OCI-LY1 (cell line): ENCODE measurements around the gene EPB41.
A peak's percentile ranks its signal among the peaks of the same experiment; 100 is the strongest.

Experiments
- H2AFZ ChIP-seq: fragments of 200-600 bp; sonication (generic), shearing (Covaris generic); 2 replicates; pipeline ENCODE4 v1.6.0; 2014; ENCODE audit warnings: antibody characterized with exemption, mild to moderate bottlenecking, low read length
- H3F3A ChIP-seq: fragments of 200-600 bp; sonication (generic), shearing (Covaris generic); 2 replicates; pipeline ENCODE4 v1.6.0; 2014; ENCODE audit warnings: mild to moderate bottlenecking, antibody characterized with exemption, low read length, moderate library complexity; ENCODE audit not compliant: insufficient read depth
- H3K27ac ChIP-seq: fragments of 200-600 bp; sonication (generic); 2 replicates; pipeline ENCODE4 v1.5.1; 2014; ENCODE audit warnings: low read length, mixed run types, mild to moderate bottlenecking, low read depth; ENCODE audit not compliant: poor library complexity, severe bottlenecking
- H3K27me3 ChIP-seq: fragments of 200-600 bp; sonication (generic); 2 replicates; pipeline ENCODE4 v1.6.0; 2014; ENCODE audit warnings: antibody characterized with exemption, mild to moderate bottlenecking, low read length, moderate library complexity; ENCODE audit not compliant: insufficient read depth
- H3K36me3 ChIP-seq: fragments of 200-600 bp; sonication (generic); 2 replicates; pipeline ENCODE4 v1.6.1; 2014; ENCODE audit warnings: mild to moderate bottlenecking, antibody characterized with exemption, low read length, moderate library complexity, mixed read lengths; ENCODE audit not compliant: insufficient read depth
- H3K4me1 ChIP-seq: fragments of 200-600 bp; sonication (generic); 2 replicates; pipeline ENCODE4 v1.5.1; 2014; ENCODE audit warnings: mild to moderate bottlenecking, low read length, moderate library complexity; ENCODE audit not compliant: insufficient read depth, severe bottlenecking
- H3K4me2 ChIP-seq: fragments of 200-600 bp; sonication (generic), shearing (Covaris generic); 2 replicates; pipeline ENCODE4 v1.6.1; 2014; ENCODE audit warnings: low read length
- H3K4me3 ChIP-seq: fragments of 200-600 bp; sonication (generic); 2 replicates; pipeline ENCODE4 v1.5.1; 2014; ENCODE audit warnings: low read length, low read depth, mild to moderate bottlenecking, mixed read lengths; ENCODE audit not compliant: poor library complexity, severe bottlenecking
- H3K79me2 ChIP-seq: fragments of 200-600 bp; shearing (Covaris generic); 2 replicates; pipeline ENCODE4 v1.6.1; 2016; ENCODE audit warnings: mixed run types, low read length, mixed read lengths; ENCODE audit not compliant: insufficient read depth
- H3K9ac ChIP-seq: fragments of 200-600 bp; sonication (generic), shearing (Covaris generic); 2 replicates; pipeline ENCODE4 v1.6.1; 2014; ENCODE audit warnings: mild to moderate bottlenecking, low read length, mixed read lengths
- H3K9me2 ChIP-seq: fragments of 200-600 bp; sonication (generic), shearing (Covaris generic); 2 replicates; pipeline ENCODE4 v1.6.1; 2014; ENCODE audit warnings: low read depth, mild to moderate bottlenecking, low read length, mixed read lengths
- H3K9me3 ChIP-seq: fragments of 200-600 bp; shearing (Covaris generic); 2 replicates; pipeline ENCODE4 v1.6.1; 2014; ENCODE audit warnings: low read length, mixed read lengths
- H4K20me1 ChIP-seq: fragments of 200-600 bp; sonication (generic), shearing (Covaris generic); 2 replicates; pipeline ENCODE4 v1.6.0; 2016; ENCODE audit warnings: mild to moderate bottlenecking, low read length; ENCODE audit not compliant: insufficient read depth
- EZH2 ChIP-seq: fragments of 200-600 bp; sonication (generic), shearing (Covaris generic); IDR thresholded peaks from 2 replicates; pipeline ENCODE4 v1.8.0; 2017; ENCODE audit warnings: borderline replicate concordance, mixed run types, mild to moderate bottlenecking, antibody characterized with exemption, low read length, moderate library complexity, mixed read lengths
- TF ChIP-seq, protein P1 (sequence below): fragments of 200-600 bp; sonication (generic), shearing (Covaris generic); IDR thresholded peaks from 2 replicates; pipeline ENCODE4 v1.5.1; 2017; ENCODE audit warnings: mild to moderate bottlenecking, antibody characterized with exemption, low read length, moderate library complexity, mixed read lengths

EPB41 gene

DNA sequence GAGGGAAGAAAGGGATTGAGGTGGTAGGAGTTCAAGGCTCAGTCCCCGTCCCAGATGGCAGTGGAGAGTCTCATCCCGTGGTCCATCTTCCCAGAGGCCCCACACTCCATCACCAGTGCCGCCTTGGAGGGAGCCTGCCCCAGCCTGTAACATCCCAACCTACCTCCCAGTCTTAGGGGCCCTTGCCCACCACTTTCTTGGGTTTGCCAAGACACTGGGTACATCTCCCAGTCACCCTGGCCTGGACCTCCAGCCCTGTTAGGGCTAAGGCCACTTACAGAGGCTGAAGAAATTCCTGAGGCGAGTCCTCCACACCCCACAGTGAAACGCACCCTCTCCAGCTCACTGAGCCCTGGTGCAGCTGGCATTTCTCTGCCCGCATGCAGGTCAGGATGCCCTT lies 206.0 kb downstream of the EPB41 start:
- H3K4me2 ChIP-seq = no peak overlapping the region
- peaks cover 31% of the 10 kb centered on the region; the same call in 1 of the 2 replicates for H3K36me3 ChIP-seq
- H3K9me3 ChIP-seq = no peaks in the 10 kb centered on the region
- TF ChIP-seq EZH2 = no peak
- TF ChIP-seq, protein P1, sequence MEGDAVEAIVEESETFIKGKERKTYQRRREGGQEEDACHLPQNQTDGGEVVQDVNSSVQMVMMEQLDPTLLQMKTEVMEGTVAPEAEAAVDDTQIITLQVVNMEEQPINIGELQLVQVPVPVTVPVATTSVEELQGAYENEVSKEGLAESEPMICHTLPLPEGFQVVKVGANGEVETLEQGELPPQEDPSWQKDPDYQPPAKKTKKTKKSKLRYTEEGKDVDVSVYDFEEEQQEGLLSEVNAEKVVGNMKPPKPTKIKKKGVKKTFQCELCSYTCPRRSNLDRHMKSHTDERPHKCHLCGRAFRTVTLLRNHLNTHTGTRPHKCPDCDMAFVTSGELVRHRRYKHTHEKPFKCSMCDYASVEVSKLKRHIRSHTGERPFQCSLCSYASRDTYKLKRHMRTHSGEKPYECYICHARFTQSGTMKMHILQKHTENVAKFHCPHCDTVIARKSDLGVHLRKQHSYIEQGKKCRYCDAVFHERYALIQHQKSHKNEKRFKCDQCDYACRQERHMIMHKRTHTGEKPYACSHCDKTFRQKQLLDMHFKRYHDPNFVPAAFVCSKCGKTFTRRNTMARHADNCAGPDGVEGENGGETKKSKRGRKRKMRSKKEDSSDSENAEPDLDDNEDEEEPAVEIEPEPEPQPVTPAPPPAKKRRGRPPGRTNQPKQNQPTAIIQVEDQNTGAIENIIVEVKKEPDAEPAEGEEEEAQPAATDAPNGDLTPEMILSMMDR = no peak
- no peak overlapping the region for H3K4me3 ChIP-seq
- no peaks in the 10 kb centered on the region for H3K9me2 ChIP-seq
- H3K9ac ChIP-seq = no peak overlapping the region
- H3K4me1 ChIP-seq = peaks cover 13% of the 10 kb centered on the region
- H3F3A ChIP-seq = no peaks in the 10 kb centered on the region
- no peak overlapping the region for H3K27ac ChIP-seq
- no peaks in the 10 kb centered on the region for H3K79me2 ChIP-seq
- no peaks in the 10 kb centered on the region for H4K20me1 ChIP-seq
- H2AFZ ChIP-seq = no peak overlapping the region
- H3K27me3 ChIP-seq = peaks cover 7% of the 10 kb centered on the region

DNA sequence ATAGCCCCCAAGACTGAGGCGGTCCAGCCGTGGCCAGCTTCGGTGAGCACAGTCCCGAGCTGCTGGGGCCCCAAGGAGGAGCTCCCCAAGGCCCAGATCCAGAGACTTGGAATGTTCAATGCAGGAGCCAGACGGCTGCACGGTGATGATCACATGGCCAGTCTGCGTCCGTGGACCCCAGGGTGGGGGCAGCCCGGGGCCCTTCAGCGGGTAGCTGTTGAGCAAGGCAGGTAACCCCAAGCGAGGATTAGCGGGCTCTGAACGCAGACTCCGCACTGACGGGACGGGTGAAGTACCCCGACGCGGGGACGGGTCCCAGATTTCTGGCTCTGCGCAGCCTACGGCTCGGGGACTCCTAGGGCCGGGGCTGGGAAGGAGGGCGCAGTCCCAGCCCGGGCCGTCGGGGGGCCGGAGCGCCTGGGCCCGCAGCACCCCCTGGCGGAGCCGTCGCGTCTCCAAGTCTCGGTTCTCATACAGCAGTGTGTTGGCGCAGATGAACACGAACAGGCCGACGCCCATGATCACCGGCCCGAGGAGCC lies 206.6 kb downstream of the EPB41 start:
- TF ChIP-seq, protein P1 = peak; percentile 74
- TF ChIP-seq EZH2 = no peak
- no peak overlapping the region for H2AFZ ChIP-seq
- H3K9me3 ChIP-seq = no peaks in the 10 kb centered on the region
- no peak overlapping the region for H3K9ac ChIP-seq
- H3K79me2 ChIP-seq = no peaks in the 10 kb centered on the region
- peaks cover 26% of the 10 kb centered on the region; the same call in 1 of the 2 replicates for H3K36me3 ChIP-seq
- H3K4me3 ChIP-seq = peak overlapping the region; percentile 14
- H3K4me2 ChIP-seq = peak overlapping the region; percentile 23
- no peak overlapping the region for H3K27ac ChIP-seq
- peaks cover 13% of the 10 kb centered on the region for H3K4me1 ChIP-seq
- peaks cover 7% of the 10 kb centered on the region for H3K27me3 ChIP-seq
- no peaks in the 10 kb centered on the region for H3F3A ChIP-seq
- no peaks in the 10 kb centered on the region for H4K20me1 ChIP-seq
- no peaks in the 10 kb centered on the region for H3K9me2 ChIP-seq

GRCh38 chr1:29121516-29121935 lies 207.2 kb downstream of the EPB41 start:
- H3K36me3 ChIP-seq = peaks cover 23% of the 10 kb centered on the region; the same call in 1 of the 2 replicates
- H3K9me3 ChIP-seq = no peaks in the 10 kb centered on the region
- H4K20me1 ChIP-seq = no peaks in the 10 kb centered on the region
- H3K79me2 ChIP-seq = no peaks in the 10 kb centered on the region
- H3K27me3 ChIP-seq = peaks cover 7% of the 10 kb centered on the region
- H3K9ac ChIP-seq = no peak overlapping the region
- TF ChIP-seq, protein P1 = no peak; the same call in 1 of the 2 replicates
- no peak for TF ChIP-seq EZH2
- H3F3A ChIP-seq = no peaks in the 10 kb centered on the region
- H3K27ac ChIP-seq = no peak overlapping the region
- no peak overlapping the region for H2AFZ ChIP-seq
- H3K4me2 ChIP-seq = peak overlapping the region; percentile 37
- peaks cover 13% of the 10 kb centered on the region for H3K4me1 ChIP-seq
- peak overlapping the region; percentile 19 for H3K4me3 ChIP-seq
- no peaks in the 10 kb centered on the region for H3K9me2 ChIP-seq
